HAP-1 (cell line): Measurements from ENCODE around the gene SEMA3E.
A peak's percentile ranks its signal among the peaks of the same experiment; 100 is the strongest.
"Not testable (repeated sequence)": the region's sequence is repeated elsewhere in the genome, so short reads cannot be mapped to it uniquely, and the experiment has no call there.

Source experiments
- DNase-seq, 2 experiments: peaks; one replicate each; pipeline ENCODE4 v3.0.0-alpha.2; 2016 to 2020; ENCODE audit warnings: low spot score in 2 of 2
- H3K27me3 ChIP-seq: fragments of 250-450 bp; sonication (Bioruptor Pico); 2 replicates; pipeline ENCODE4 v1.5.1; 2020; ENCODE audit warnings: low read depth, mild to moderate bottlenecking, moderate library complexity
- H3K36me3 ChIP-seq: fragments of 250-450 bp; sonication (Bioruptor Pico); replicated peaks from 2 replicates; pipeline ENCODE4 v1.5.1; 2020; ENCODE audit warnings: mild to moderate bottlenecking
- H3K4me1 ChIP-seq: fragments of 250-450 bp; sonication (Bioruptor Pico); 2 replicates; pipeline ENCODE4 v1.5.1; 2020; ENCODE audit warnings: mild to moderate bottlenecking
- H3K4me3 ChIP-seq: fragments of 250-450 bp; sonication (Bioruptor Pico); 2 replicates; pipeline ENCODE4 v1.5.1; 2020; ENCODE audit warnings: mild to moderate bottlenecking, moderate library complexity
- H3K9me3 ChIP-seq: fragments of 250-450 bp; sonication (Bioruptor Pico); 2 replicates; pipeline ENCODE4 v1.5.1; 2020; ENCODE audit warnings: mild to moderate bottlenecking, moderate library complexity
- in situ Hi-C: fragments of 300-500 bp; cut with MboI; formaldehyde crosslinking; loops from 3 replicates; pipeline ENCODE4 v1.14.3; 2020; ENCODE audit warnings: low sequenced_read_pairs, inconsistent platforms, mixed read lengths

Gene SEMA3E

DNA sequence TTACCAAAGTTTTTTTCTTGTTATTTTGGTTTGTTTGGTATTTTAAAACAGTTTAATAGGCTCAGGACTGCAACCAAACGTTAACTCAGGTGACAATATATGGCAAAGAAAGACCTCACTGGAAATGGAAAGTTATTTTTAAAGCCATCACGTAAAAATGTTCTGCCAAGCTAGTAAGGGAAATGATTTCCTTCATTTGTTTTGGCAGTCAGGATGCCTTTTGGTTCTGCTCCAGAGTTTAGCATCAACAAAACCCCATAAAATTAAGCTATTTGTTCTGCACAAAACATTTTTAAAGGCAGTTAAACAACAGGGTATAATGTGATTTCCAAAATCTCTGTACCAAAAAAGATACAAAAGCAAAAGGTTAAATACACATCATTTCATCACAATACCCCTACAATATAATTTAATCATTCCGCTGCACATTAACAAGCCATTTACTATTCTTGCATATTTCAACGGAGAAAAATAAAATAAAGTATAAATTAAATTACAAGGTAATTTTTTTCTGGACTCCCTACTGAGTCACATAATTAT is 172.4 kb downstream of the SEMA3E start:
- in situ Hi-C loops = no loop called here
- H3K9me3 ChIP-seq = no peaks in the 10 kb centered on the region; the same call in 1 of the 2 replicates
- DNase-seq = no peak
- H3K27me3 ChIP-seq = no peaks in the 10 kb centered on the region
- H3K36me3 ChIP-seq = no peaks in the 10 kb centered on the region
- no peak overlapping the region for H3K4me3 ChIP-seq
- H3K4me1 ChIP-seq = peaks cover 19% of the 10 kb centered on the region

- no peaks in the 10 kb centered on the region for H3K27me3 ChIP-seq
- peak in 1 of 2 experiments; percentile 68 for DNase-seq
- H3K36me3 ChIP-seq = no peaks in the 10 kb centered on the region
- in situ Hi-C loops = no loop called here
- H3K9me3 ChIP-seq = no peaks in the 10 kb centered on the region; the same call in 1 of the 2 replicates
- H3K4me3 ChIP-seq = no peak overlapping the region
- peaks cover 19% of the 10 kb centered on the region for H3K4me1 ChIP-seq
Observed at GRCh38 chr7:83475420-83475819, 173.5 kb downstream of the SEMA3E start.

- peaks cover 38% of the 10 kb centered on the region for H3K4me1 ChIP-seq
- H3K27me3 ChIP-seq = no peaks in the 10 kb centered on the region
- H3K4me3 ChIP-seq = no peak overlapping the region
- peaks cover under 1% of the 10 kb centered on the region; the same call in 1 of the 2 replicates for H3K36me3 ChIP-seq
- H3K9me3 ChIP-seq = no peaks in the 10 kb centered on the region; the same call in 1 of the 2 replicates
- in situ Hi-C loops = no loop called here
- no peak for DNase-seq
Observed at GRCh38 chr7:83472376-83472775, 176.6 kb downstream of the SEMA3E start.

GRCh38 chr7:83469491-83469890 is 179.4 kb downstream of the SEMA3E start:
- in situ Hi-C loops = no loop called here
- H3K4me3 ChIP-seq = no peak overlapping the region
- DNase-seq = no peak
- no peaks in the 10 kb centered on the region for H3K27me3 ChIP-seq
- H3K36me3 ChIP-seq = peaks cover 10% of the 10 kb centered on the region
- H3K4me1 ChIP-seq = peaks cover 41% of the 10 kb centered on the region
- no peaks in the 10 kb centered on the region; the same call in 1 of the 2 replicates for H3K9me3 ChIP-seq

GRCh38 chr7:83469076-83469475 is 179.9 kb downstream of the SEMA3E start:
- H3K27me3 ChIP-seq = no peaks in the 10 kb centered on the region
- peaks cover 43% of the 10 kb centered on the region for H3K4me1 ChIP-seq
- no peak for DNase-seq
- no peaks in the 10 kb centered on the region; the same call in 1 of the 2 replicates for H3K9me3 ChIP-seq
- in situ Hi-C loops = no loop called here
- H3K36me3 ChIP-seq = peaks cover 10% of the 10 kb centered on the region
- no peak overlapping the region for H3K4me3 ChIP-seq

- H3K4me1 ChIP-seq = peaks cover 45% of the 10 kb centered on the region
- no peak overlapping the region for H3K4me3 ChIP-seq
- peak; percentile 84 to 87 for DNase-seq
- no peaks in the 10 kb centered on the region for H3K9me3 ChIP-seq
- peaks cover 10% of the 10 kb centered on the region for H3K36me3 ChIP-seq
- H3K27me3 ChIP-seq = no peaks in the 10 kb centered on the region
- in situ Hi-C loops = no loop called here
Observed at GRCh38 chr7:83468251-83468739, 180.6 kb downstream of the SEMA3E start.

DNA sequence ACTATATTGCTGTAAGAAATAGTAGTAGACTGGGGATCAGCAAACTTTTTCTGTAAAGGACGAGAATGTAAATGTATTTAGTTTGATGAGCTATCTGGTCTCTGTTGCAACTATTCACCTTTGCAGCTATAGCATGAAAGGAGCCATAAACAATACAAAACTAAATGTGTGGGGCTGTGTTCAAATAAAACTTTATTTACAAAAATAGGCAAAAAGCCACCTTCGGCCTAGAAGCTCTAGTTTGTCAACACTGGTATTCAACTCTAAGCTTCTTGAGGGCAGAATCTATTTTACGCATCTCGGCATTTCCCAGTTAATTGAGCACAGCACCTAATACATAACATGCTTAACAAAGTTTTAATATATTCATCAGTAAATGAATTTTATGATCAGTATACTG is 181.4 kb downstream of the SEMA3E start:
- Histone ChIP-seq H3K36me3 (peaks cover 10% of the 10 kb centered on the region), H3K4me3 (no peak overlapping the region), H3K4me1 (peaks cover 45% of the 10 kb centered on the region), H3K27me3 (no peaks in the 10 kb centered on the region), H3K9me3 (no peaks in the 10 kb centered on the region)
- in situ Hi-C loops = no loop called here
- DNase-seq = no peak

- H3K4me1 ChIP-seq = peaks cover 45% of the 10 kb centered on the region
- H3K27me3 ChIP-seq = no peaks in the 10 kb centered on the region
- peaks cover 10% of the 10 kb centered on the region for H3K36me3 ChIP-seq
- H3K4me3 ChIP-seq = no peak overlapping the region
- H3K9me3 ChIP-seq = no peaks in the 10 kb centered on the region
- in situ Hi-C loops = no loop called here
- DNase-seq = no peak
Observed at GRCh38 chr7:83466956-83467355, 182.0 kb downstream of the SEMA3E start.

- Histone ChIP-seq H3K4me3 (no peak overlapping the region; the same call in 1 of the 2 replicates), H3K27me3 (no peaks in the 10 kb centered on the region), H3K4me1 (peaks cover 45% of the 10 kb centered on the region), H3K9me3 (no peaks in the 10 kb centered on the region), H3K36me3 (peaks cover 10% of the 10 kb centered on the region)
- no peak for DNase-seq
- in situ Hi-C loops = no loop called here
Observed at GRCh38 chr7:83466187-83466923, 182.6 kb downstream of the SEMA3E start.

- H3K9me3 ChIP-seq = no peaks in the 10 kb centered on the region
- peak overlapping the region; percentile 20 for H3K4me3 ChIP-seq
- peaks cover 10% of the 10 kb centered on the region for H3K36me3 ChIP-seq
- peaks cover 45% of the 10 kb centered on the region for H3K4me1 ChIP-seq
- DNase-seq = no peak
- in situ Hi-C loops = no loop called here
- no peaks in the 10 kb centered on the region for H3K27me3 ChIP-seq
Observed at GRCh38 chr7:83465643-83466042, 183.3 kb downstream of the SEMA3E start.

- H3K36me3 ChIP-seq, in situ Hi-C loops, H3K9me3 ChIP-seq, DNase-seq, H3K27me3 ChIP-seq: not testable (repeated sequence)
- Histone ChIP-seq H3K4me1 (peaks cover 40% of the 10 kb centered on the region), H3K4me3 (peak overlapping the region; percentile 39)
Observed at GRCh38 chr7:83461820-83462219, 187.1 kb downstream of the SEMA3E start.

DNA sequence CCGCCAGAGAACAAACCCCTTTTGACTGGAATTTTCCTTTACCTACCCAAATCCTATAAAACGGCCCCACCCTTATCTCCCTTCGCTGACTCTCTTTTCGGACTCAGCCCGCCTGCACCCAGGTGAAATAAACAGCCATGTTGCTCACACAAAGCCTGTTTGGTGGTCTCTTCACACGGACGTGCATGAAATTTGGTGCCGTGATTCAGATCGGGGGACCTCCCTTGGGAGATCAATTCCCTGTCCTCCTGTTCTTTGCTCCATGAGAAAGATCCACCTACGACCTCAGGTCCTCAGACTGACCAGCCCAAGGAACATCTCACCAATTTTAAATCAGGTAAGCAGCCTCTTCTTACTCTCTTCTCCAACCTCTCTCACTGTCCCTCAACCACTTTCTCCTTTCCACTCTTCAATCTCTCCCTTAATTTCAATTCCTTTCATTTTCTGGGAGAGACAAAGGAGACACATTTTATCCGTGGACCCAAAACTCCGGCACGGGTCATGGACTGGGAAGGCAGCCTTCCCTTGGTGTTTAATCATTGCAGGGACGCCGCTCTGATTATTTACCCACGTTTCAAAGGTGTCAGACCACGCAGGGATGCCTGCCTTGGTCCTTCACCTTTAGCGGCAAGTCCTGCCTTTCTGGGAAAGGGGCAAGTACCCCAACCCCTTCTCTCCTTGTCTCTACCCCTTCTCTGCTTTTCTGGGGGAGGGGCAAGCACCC is 188.8 kb downstream of the SEMA3E start:
- peak in 1 of 2 experiments; percentile 51 for DNase-seq
- in situ Hi-C loops, H3K27me3 ChIP-seq, H3K9me3 ChIP-seq, H3K36me3 ChIP-seq: not testable (repeated sequence)
- H3K4me3 ChIP-seq = peak overlapping the region; percentile 52
- H3K4me1 ChIP-seq = peaks cover 38% of the 10 kb centered on the region

DNA sequence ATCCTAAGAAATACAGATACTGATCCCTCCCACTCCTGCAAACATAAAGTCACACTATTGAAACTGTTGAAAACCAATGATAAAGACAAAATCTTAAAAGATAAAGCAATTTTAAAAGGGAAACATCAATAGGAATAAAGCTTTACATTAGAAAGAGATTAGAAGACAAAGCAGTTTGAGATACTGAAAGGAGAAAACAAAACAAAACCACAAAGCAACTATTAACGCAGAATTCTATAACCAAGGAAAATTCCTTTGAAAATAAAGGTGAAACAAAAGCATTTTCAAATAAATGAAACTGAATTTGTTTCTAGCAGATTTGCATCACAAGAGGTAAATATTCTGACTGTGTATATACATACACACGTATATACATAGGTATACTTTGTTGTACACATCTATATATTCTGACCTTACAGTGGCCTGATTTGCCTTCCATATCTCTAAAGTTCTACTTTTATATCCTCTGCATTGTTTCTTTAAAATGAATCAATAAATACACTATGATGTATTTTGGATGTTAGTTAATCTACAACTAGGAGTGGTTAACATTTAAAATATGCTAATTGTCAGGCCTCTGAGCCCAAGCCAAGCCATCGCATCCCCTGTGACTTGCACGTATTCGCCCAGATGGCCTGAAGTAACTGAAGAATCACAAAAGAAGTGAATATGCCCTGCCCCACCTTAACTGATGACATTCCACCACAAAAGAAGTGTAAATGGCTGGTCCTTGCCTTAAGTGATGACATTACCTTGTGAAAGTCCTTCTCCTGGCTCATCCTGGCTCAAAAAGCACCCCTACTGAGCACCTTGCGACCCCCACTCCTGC is 189.6 kb downstream of the SEMA3E start:
- H3K4me1 ChIP-seq = peaks cover 43% of the 10 kb centered on the region
- H3K36me3 ChIP-seq, H3K9me3 ChIP-seq, H3K27me3 ChIP-seq, in situ Hi-C loops: not testable (repeated sequence)
- peak in 1 of 2 experiments; percentile 96 for DNase-seq
- peak overlapping the region; percentile 52 for H3K4me3 ChIP-seq
